C1 segment of cervical spinal cord (tissue), 14 donors: ENCODE results near the gene RAP1A.

ENCODE experiments used
- DNase-seq, 14 donors: peaks; one replicate each; lab custom pipeline; 2025; lab: John Stamatoyannopoulos, UW

RAP1A gene

GRCh38 chr1:111717450-111717849 lies 97.9 kb downstream of the RAP1A start:
- DNase-seq, result no peak

GRCh38 chr1:111719135-111719534 lies 99.5 kb downstream of the RAP1A start:
- DNase-seq, result no peak

- DNase-seq, result no peak
These were observed 100.1 kb downstream of the RAP1A start for GRCh38 chr1:111719674-111720132.

DNA sequence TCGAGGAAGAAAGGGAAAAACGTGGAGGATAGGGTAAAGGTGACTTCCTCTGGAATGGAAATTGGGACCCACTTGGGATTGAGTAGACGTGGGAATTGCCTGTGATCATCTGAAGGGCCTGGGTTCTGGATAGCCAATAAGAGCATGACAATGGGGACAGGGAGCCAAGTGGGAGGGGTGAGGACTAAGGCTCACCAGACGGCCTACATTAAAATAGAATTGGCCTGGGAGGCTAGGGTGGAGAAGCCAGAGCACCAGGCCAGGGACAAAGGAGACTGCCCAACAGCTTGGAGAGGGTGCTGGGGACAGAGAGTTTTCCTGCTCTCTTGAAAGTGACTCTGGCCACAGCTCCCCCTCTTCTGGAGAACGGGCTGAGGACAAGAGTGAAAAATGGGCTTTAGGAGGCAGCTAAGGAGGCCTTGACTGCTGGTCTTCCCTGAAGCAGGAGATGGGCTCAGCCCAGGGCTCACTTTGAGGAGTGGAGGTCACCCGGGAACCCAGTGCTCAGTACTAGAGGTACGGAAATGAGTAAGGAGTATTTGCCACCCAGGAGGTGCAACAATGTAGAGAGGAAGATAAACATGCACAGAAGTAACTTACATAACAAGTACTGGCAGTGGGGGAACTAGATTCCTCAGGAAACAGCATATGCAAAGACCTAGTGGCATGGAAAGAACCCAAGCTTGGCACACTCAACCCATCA lies 100.8 kb downstream of the RAP1A start:
- no peak for DNase-seq

GRCh38 chr1:111720977-111721786 lies 101.6 kb downstream of the RAP1A start:
- DNase-seq, result no peak

DNA sequence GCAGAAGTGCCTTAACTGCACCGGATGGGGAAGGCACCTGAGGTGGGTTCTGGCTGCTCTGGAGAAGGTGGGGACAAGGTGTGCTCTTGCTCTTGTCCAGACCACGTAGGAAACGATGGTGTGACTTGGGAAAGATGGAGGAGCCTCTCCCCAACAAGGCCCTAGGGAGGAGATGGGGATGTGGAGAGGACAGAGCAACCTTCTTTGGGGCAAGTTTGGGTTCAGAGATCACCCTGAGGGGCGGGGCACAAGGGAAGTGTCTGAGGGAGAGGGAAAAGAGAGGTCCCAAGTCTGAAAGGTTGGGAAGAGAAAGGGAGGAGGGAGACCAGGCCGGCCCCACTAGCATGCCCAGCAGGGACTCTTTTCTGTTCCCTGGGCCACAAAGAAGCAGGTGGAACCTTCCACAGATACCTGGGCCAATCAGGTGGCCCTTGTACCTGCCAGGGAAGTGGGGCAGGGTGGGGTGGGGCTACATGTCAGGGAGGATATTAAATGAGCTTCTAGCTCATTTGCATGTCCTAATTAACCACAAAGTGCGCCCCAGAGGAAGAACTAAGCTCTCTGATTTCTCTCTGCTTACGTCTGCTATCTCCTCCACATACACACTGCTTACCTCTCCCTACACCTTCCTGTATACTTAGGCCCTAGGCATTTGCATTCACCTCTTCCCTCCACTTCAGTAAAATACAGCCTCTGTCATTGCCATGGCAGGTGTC lies 103.7 kb downstream of the RAP1A start:
- DNase-seq, result no peak

- no peak for DNase-seq
These were observed 104.3 kb downstream of the RAP1A start for GRCh38 chr1:111723871-111724270.

GRCh38 chr1:111725192-111725591 lies 105.6 kb downstream of the RAP1A start:
- DNase-seq, result peak in 8 of 14 donors; percentile 19 to 36 (median 26)

DNA sequence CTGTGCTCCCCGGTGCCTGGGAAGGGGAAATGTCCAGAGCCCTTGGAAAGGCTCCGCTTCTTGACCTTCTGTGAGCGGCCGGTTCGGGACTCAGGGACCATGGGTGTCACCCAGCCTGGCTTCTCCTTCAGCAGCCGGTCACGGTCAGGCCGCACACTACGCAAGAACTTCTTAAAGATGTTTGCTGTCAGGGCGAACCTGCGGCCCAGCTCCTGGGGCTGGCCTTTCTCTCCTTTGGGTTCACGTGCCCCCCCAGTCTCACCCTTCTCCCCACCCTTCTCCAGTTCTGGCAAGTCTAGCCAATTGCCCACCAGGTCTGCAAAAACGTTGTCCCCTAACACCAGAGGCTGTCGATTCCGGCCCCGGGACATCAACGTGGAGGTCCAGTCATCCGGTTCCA lies 107.5 kb downstream of the RAP1A start:
- no peak for DNase-seq

DNA sequence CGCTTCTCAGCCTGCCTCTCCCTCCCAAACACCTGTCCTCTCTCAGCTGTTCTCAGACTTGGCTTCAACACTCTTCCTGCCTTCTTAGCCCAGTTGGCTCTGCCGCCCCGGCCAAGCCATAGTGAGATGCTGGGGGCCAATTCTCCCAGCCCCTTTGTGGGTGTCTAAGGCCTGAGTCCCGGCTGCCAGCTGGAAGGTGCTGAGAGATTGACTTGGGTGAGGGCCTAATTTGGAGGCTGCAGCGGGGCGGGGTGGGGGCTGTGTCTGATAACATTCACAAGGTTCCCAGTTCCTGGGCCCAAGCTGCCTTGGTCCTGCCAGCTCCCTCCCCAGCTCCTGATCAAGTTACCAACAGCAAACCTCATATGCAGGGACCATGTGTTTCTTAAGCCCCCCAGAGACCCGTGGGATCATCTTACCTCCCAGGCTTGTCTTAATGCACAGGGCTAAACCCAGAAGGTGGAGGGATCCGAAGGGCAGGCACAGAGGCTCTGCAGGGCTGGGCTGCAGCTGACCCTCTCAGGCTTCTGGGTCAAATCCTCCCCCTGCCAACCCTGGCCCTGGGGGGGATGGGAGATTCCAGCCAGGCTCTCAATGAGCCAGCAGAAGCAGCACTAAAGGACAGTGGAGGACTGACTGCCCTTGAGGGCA lies 109.8 kb downstream of the RAP1A start:
- DNase-seq, result peak in 3 of 14 donors; percentile 15 to 52 (median 23)

DNA sequence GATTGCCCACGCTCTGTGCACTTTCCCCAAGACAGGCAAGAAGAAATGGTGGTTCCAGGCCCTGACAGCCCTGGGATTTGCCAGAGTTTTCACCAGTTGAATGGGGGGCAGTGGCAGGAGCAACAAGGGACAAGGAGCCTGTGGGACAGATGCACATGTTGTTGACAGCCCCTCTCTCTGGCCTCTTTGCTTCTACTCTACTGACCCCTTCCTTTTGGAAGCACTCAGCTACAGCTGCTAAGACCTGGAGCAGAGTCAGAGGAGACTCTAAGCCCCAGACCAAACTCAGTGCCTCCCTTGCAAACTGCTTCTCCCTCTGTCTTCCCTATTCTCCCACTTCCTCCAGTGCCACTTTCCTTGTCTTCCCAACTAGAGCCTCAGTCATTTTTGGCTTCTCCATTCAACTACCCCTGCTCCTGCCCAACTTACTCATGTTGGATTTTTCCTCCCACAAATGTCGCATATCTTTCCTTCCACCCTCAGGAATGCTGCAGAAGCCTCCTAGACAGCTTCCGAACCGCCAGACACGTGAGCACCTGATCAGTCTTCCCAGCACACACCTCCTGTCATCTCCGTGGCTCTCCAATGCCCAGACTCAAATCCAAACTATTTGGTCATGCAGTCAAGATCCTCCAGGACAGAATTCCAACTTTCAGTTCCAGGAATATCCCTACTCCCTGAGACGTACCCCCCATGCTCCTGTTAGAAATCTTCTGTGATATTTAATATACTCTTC lies 110.5 kb downstream of the RAP1A start:
- no peak for DNase-seq

DNA sequence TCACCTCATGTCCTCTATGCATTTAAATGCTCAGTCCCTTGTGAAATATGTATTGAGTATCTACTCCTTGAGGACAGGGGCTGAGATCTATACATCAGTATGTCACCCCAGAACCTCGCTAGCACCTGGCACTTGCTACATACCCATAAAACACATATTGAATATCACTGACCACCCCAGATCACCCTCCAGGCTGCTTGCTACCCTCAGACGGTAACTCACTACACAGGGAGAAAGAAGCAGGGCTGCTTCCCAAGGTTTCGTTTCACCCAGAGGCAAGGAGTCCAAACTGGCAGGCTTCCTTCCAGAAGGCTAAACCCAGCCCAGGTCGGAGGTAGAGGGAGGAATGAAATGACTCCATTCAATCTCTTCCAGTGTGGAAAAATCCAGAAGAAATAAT lies 111.1 kb downstream of the RAP1A start:
- no peak for DNase-seq

GRCh38 chr1:111731956-111732355 lies 112.4 kb downstream of the RAP1A start:
- DNase-seq, result no peak

DNA sequence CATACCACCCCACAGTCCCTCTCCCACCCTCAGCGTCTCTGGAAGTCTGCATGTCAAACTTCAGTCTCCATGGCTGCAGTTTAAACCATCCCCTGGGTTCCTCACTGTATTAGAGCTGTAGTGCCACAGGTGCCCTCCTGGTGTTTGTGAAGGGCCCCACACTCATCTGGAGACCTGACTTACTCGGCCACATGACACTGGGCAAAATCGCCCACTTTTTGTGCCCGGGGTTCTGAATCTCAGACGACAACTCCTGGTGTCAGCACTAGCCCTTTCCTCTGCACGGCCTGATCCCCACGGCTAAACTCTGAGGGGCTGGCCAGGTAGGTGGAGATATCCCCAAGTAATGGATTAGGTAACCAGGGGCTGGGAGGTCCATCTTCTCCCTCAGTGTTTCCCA lies 113.1 kb downstream of the RAP1A start:
- DNase-seq, result no peak

- peak in 6 of 14 donors; percentile 14 to 59 (median 44) for DNase-seq
These were observed 113.8 kb downstream of the RAP1A start for GRCh38 chr1:111733183-111733991.

DNA sequence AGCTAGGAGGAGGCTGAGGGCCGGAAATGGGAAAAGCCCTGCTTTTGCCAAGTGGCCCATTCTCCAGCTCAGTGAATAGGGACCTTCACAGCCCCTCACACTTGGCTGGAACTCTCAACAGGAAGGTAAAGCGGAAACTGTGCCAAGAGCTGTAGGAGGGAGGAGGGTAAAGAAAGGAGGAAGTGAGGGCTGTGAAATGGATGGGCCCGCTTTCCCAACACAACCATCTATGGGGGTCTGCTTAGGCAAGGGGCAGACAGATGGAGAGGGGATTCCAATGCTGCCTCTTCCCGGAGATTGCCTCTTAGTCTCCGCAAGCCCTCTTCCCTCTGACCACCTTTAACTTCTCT lies 114.4 kb downstream of the RAP1A start:
- peak in 1 of 14 donors; percentile 27 for DNase-seq

DNA sequence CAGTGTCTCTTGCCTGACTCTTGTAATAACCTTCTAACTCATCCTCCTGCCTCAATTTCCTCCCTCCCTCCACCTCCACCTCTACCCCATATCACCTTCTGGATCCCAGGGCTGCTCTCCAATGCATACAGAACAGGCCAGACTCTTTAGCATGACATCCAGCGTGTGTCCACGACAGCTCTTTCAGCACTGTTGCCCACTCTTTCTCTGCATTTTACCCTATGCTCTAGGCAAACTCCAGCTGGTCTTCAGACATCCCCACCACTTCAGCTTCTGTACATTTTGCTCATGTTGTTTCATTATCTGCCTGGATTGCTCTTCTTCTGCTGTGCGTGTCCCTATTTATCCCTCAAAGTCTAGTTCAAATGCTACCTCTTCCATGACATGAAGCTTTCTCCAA lies 114.8 kb downstream of the RAP1A start:
- no peak for DNase-seq

DNA sequence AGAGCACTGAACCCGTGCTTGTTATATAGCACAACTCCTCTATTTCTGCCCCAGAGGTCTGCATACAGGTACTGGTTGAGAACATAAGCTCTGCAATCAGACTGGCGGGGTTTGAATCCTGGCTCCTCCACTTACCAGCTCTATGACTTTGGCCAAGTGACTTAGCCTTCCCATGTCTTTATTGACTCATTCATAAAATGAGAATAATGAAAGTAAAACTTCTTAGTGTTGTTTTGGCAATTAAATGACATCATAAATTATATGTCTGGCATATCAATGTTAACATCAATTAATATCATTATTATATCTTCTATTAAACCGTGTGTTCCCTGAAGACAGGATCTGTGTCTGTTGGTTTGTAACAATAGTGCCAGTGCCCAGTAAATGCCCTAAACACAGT lies 115.3 kb downstream of the RAP1A start:
- DNase-seq, result no peak

GRCh38 chr1:111735321-111735720 lies 115.7 kb downstream of the RAP1A start:
- no peak for DNase-seq

DNA sequence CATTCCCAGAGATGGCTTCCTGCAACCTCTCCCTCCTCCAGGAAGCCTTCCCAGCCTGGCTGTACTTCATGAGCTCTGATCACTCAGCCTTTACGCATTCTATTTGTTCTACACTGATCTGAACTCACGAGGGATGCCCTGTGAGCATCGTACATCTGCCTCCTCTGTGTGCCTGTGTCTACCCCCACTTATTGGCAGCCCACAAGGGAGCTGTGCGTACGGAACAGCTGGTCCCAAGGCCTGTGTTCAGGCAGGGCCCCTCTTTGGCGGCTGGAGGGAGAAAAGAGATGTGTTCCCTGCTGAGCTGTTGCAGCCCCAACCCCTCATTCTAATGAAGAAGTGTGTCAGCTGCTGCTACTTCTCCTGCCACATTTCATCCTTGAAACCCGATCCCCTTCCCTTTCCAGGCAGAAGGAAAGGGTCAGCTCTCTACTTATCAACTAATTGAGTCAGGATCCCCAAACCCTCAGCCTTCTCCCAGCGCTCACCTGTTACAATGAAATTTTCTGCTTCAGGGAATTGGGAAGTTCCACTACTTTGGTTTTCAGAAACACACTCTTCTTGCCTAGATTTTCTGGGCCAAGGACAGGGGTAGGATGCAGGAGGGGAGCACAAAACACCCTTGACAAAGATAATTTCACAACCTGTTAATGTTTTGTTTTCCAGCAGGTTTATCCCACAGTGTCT lies 116.4 kb downstream of the RAP1A start:
- DNase-seq, result peak in 1 of 14 donors; percentile 10
